HG03460 (cell line): ENCODE measurements around the gene SMIM14.
"Not testable (repeated sequence)": the region's sequence is repeated elsewhere in the genome, so short reads cannot be mapped to it uniquely, and the experiment has no call there.

Experiments used
- ATAC-seq: cut with Tn5 transposase; IDR thresholded peaks from one replicate; pipeline ENCODE4 v1.9.1; 2021; ENCODE audit not compliant: unreplicated experiment

Gene SMIM14

DNA sequence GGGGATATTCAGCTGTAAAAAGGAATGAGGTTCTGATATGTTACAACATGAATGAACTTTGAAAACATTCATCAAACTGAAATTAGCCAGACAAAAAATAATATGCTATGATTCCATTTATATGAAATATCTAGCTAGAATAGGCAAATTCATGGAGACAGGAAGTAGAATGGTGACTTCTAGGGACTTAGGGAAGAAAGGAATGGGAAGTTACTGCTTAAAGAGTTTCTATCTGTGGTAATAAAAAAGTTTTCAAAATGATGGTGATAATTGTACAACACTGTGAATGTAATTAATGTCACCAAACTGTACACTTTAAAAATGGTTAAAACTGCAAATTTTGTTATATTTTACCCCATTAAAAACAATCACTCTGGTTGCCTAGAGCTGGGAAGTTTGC lies 30.2 kb downstream of the SMIM14 start:
- no peak for ATAC-seq

DNA sequence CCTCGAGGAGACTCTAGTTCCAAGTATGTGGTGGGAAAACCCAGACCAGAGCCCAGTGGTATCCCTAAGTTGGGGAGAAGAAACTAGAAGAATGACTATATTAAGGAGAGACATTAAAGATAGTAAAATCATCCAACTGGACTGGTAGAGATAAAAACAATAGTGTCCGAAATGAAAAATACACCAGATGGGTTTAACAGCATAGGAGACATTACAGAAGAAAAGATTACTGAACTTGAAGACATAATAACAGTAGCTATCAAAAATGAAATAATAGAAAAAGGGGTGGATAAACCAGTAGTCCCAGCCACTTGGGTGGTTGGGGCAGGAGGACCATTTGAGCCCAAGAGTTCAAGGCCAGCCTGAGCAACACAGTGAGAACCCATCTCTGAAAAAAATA lies 31.9 kb downstream of the SMIM14 start:
- ATAC-seq: no peak

DNA sequence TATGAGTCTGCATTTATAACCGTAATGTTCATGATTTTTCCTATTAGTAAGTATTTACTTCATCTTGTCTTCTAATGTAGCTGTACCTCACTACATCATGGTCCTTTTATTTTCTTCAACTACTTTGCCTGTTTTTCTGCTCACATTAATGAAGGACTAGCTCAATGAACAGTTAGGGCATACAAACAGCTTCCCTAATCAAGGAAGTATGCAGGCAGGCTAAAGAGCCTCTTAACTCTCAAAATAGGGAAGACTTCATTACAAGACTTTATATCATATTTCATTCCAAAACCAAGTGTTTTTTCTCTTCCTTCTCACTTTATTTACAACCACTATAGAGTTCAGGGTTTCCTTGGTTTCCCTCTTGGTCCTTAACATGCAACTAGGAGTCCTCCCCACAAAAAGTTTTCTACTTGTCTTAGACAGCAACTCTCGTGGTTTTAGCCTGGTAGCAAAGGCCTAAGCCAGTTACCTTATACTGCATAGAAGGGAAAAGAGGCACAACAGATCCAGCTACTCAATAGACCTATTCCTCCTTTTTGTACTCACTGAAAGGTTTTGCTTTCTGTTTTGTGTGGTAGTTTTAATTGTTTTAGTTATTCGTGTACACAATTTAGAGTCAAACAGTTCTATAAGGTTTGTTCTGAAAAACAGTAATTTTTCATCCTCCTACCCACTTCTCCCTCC lies 40.8 kb downstream of the SMIM14 start:
- no peak for ATAC-seq

DNA sequence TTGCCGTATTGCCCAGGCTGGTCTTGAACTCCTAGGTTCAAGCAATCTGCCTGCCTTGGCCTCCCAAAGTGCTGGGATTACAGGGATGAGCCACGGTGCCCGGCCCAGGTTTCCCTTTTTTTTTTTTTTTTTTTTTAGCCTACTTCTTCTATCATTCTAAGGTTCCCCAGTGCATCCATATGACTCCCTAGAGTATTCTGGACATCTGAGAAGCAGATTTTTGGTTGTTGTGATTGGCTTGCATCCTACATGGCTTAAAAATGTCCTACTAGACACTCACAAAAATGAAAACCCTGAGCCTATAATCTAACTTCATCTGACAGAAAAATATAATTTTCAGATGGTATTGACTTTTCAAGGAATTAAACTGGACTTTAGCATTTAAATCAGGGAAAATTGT lies 41.7 kb downstream of the SMIM14 start:
- ATAC-seq: no peak

DNA sequence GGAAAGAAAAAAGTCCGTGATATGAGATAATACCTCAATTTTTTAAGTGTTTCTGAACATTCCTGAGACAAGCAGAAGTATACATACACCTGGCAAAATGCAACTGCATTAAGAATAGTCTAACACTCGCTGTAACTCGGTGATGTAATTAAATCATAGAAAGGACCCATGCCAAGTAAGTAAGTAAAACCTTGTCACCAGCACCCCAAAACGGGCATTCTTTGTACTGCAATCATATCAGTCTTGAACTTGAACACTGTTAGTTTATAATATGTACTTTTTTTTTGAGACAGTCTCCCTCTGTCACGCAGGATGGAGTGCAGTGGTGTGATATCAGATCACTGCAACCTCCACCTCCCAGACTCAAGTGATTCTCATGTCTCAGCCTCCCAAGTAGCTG lies 47.4 kb downstream of the SMIM14 start:
- no peak for ATAC-seq

- no peak for ATAC-seq
Measured at GRCh38 chr4:39587881-39588280, 50.8 kb downstream of the SMIM14 start.

GRCh38 chr4:39574946-39575345 lies 63.7 kb downstream of the SMIM14 start:
- no peak for ATAC-seq

DNA sequence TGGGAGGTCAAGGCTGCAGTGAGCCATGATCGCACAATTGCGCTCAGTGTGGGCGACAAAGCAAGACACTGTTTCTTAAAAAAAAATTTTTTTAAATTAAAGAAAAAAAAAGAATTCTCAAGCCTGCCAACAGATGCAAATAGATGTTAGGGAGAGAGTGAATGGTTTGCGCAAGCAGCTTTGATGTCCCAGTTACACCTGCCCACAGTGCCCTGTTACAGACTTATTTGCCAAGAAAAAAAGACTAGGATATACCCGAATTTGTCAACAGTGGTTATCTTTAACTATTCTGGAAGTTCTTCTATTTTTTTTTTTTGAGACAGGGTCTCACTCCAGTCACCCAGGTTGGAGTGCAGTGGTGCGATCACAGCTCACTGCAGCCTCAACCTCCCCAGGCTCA lies 67.2 kb downstream of the SMIM14 start:
- ATAC-seq: no peak

- no peak for ATAC-seq
Measured at GRCh38 chr4:39571054-39571453, 67.6 kb downstream of the SMIM14 start.

DNA sequence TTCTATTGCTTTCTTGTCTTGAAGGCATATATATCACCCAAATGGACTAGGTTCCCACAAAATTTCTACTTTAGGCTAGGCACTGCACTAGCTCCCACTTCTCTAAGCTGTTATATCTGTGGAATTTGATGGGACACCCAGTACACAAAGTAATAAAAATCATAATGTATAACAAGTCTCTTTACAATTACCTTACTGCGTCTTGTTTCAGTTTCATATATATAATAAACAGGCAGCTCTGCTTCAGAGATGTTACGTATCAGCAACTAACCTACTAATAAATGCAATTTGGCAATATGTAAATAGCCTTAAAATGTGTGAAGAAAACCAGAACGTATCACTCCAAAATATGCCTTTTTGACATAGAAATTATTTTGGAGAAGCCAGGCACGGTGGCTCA lies 69.5 kb downstream of the SMIM14 start:
- no peak for ATAC-seq

DNA sequence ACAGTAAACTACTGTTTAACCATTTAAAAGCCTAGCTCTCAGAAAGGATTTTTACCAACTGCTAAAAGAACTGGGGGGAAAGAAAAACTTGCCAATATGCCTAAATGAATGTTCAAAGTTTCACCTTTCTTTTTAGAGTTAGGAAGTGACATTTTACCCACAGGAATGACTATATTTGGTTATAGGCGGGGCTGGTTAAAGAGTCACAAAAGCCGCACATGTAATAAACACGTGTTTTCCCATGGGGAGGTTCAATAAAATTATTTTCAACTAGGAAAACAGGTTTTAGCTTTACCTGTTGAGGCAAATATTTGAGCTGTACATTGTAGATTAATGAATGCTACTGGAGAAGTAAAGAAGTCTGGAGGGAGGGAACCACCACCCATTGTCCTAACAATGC lies 69.9 kb downstream of the SMIM14 start:
- no peak for ATAC-seq

- no peak for ATAC-seq
Measured at GRCh38 chr4:39565878-39566600, 72.6 kb downstream of the SMIM14 start.

DNA sequence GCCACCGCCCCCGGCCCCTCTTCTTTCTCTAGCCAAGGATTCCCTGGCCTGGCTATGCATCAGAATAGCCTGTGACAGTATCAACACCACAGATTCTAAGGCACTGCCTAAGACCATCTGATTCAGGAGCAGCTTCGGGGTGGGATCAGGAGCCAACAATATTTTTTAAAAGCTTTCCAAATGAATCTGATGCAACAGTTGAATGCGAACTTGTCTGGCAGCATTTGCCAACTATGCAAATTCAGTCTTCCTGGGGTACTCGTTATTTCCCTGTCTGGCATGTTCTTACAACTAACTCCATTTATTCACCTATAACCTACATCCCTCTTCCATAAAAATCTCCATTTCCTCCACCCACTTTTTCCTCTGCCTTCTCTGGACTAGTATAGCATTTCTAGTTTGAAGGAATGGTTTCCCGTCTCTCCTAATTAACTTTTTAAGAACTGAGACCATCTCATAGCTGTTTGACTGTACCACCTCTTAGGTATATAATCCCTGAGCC lies 75.3 kb downstream of the SMIM14 start:
- ATAC-seq: no peak

- ATAC-seq: no peak
Measured at GRCh38 chr4:39562792-39563191, 75.9 kb downstream of the SMIM14 start.

- ATAC-seq: no peak
Measured at GRCh38 chr4:39559626-39560025, 79.0 kb downstream of the SMIM14 start.

DNA sequence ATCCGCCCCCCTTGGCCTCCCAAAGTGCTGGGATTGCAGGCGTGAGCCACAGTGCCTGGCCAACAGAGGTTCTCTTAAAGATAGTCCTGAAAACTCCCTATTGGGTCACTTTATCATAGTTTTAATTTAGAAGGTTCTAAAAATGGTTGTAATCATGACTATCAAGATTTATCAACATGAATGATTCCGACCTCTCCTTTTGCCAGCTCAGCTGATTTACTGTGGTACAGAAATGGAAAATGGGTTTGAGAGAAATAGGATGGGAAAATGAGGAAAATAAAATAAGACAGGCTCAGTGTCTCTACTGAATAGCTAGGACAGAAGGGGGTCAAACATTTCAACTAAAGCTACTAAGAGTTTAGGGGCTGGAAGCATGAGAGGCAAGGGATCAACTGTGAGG lies 83.2 kb downstream of the SMIM14 start:
- no peak for ATAC-seq

DNA sequence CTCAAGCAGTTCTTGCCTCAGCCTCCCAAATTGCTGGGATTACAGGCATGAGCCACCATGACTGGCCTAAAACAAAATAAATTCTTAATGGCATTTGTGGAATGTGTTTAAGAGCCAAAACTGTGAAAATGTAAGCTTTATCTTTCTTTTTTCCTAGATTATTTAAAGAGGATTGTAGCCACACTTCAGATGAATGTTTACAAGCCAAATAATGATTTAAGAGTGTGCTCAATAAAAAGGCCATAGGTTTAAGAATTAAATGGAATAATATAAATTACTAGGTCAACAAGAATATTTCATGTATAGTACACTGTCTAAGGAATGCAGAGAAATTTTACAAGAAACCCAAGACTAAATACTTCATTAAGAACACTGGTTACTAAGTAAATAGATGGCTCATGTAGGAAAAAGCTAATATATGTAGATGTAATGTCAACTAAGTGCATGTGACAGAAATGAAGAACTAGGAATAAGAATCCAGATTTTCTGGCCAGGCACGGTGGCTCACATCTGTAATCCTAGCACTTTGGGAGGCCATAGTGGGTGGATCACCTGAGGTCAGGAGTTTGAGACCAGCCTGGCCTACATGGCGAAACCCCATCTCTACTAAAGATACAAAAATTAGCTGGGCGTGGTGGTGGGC lies 90.1 kb downstream of the SMIM14 start:
- ATAC-seq: no peak

DNA sequence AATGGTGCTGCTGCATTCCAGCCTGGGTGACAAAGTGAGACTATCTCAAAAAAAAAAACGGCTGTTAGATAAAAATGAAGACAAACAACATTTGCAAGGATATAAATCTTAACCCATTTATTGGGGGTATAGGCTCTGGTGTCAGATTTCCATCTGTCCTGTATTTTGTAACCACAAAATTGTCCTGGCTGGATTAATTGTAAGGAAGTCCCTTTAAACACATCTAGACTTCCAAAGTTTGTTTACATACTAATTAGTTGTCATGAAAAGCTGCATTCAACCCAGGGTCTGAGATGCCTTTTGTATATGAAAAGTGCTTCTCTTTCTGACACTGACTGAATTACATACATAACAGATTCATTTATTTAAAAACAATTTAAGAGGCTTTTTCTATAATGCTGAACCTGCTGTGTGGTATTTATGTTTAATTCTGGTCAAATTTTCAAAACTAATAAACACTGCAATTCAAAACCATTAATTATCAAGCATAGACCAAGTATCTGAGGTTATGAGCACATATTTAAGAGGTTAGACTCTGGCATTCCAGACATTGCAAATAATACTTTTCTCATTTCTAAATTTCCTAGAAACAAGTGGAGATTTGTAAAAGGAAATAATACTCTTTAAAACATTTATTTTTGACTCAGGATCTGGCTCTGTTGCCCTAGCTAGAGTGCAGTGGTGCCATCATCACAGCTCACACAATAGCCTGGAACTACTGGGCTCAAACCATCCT lies 93.9 kb downstream of the SMIM14 start:
- ATAC-seq: no peak

DNA sequence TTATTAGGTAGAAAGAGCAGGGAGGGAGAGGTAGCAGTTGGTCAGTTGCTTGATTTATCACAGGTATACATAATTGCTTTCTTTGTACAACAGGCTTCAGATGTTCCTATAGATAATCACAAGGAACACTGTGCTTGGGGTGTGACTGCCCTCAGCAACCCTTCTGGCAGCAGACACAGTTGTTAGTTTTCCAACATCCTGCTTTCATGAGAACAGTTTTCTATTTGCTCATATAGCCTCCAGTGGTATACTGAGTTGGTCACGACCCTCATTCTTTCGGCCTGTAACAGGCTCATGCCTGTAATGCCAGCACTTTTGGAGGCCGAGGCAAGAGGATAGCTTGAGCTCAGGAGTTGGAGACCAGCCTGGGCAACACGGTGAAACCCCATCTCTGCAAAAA lies 94.6 kb downstream of the SMIM14 start:
- not testable (repeated sequence) for ATAC-seq

- no peak for ATAC-seq
Measured at GRCh38 chr4:39543034-39543433, 95.6 kb downstream of the SMIM14 start.

DNA sequence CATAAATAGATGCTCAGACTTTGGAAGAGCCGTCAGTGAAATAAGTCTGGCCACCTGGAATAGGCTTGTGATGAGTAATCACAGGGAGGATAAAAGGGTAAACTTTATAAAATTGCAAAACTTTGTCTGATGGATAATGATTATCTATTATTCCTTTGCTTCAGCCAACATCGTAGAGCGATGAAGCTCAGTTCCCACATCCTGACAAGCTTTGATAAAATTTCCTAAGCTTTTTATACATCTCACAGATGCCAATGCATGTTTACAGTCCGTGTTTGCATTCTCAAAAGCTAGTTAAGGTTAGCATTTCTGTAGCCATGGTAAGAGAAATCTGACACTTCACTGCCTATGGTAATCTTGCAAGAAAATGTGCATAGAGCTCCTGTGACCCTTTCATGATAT lies 96.1 kb downstream of the SMIM14 start:
- ATAC-seq: no peak
